Left renal cortex interstitium (tissue), 4 donors: ENCODE measurements around the gene CEACAM21. TPM values are rescaled to one million over a fixed set of nuclear protein-coding genes. Genes with fewer than 3 reads are reported as not detected.
"Not testable (repeated sequence)": the region's sequence is repeated elsewhere in the genome, so short reads cannot be mapped to it uniquely, and the experiment has no call there.

Experiments
- DNase-seq, 4 donors: peaks; one replicate each; pipeline ENCODE4 v3.0.0-alpha.2; 2013; ENCODE audit warnings: low read depth in 4 of 4, low spot score in 2 of 4, missing footprints in 1 of 4
- polyA plus RNA-seq, 4 donors: library from polyadenylated mRNA; unstranded; fragments of 120-200 nt; gene quantifications; one replicate each; pipeline ENCODE4 v1.2.1, GENCODE V29; 2013; ENCODE audit not compliant: insufficient read length in 4 of 4

CEACAM21 gene
- polyA plus RNA-seq, 4 donors, result 1.1 to 2.1 (median 1.4) TPM

DNA sequence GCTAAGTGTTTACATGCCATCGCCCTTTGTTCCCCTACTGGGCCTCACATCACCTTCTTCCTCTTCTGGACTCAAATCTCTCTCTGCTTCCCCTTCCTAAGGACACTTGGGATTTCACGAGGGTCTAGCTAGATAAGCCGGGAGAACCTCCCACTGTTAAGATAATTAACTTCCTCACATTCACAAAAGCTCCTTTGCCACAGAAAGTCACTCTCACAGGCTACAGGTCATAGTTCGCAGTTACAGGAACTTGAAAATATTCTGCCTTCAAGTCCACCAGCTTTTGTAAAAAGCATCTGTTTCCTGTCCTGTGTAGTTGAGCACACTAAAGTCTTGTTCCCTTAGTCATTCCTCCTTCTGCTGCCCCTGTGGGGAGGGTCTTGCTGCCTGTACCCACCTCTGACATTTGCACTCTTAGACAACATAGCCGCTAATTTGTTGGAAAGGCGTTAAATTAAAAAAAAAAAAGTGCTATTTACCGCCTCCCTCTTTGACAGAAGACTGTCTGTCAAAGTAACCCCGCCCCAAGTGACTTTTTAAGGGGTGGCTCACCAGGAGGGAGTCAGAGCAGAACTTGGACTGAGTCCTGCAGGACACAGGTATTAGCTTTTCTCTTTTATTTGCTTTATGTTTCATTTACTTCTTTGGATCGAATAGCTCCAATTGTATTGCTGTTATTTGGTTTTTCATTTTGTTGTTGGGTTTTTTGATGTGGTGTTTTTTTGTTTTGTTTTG lies 26.8 kb upstream of the CEACAM21 start:
- DNase-seq, result no peak

DNA sequence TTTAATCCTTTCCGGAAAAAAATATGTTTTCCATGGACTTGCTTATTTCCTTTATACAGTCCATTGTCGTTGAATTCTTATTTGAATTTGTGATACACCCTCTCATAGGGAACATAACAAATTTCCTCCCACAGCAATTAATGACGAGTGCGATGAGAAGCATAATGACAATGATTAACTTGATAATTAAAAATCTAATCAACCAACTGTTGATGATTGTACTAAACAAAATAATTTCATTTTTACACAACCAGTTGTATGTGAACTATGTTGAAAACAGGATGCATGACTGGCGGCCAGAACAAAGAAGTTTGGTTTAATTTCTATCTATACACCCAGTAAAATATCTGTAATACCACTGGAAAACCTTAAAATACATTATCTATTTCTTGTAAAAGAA lies 26.1 kb upstream of the CEACAM21 start:
- no peak for DNase-seq

DNA sequence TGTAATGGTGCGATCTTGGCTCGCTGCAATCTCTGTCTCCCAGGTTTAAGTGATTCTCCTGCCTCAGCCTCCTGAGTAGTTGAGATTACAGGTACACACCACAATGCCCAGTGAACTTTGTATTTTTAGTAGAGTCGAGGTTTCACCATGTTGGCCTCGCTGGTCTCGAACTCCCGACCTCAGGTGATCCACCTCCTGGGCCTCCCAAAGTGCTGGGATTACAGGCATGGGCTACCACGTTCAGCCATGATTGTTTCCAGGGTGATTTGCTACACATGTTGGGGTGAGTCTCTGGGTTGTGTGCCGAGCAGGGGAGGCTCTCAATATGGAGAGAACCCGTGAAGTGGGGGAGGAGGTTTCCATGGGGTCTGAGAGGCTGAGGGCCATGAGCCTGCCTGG lies 24.8 kb upstream of the CEACAM21 start:
- DNase-seq, result no peak

DNA sequence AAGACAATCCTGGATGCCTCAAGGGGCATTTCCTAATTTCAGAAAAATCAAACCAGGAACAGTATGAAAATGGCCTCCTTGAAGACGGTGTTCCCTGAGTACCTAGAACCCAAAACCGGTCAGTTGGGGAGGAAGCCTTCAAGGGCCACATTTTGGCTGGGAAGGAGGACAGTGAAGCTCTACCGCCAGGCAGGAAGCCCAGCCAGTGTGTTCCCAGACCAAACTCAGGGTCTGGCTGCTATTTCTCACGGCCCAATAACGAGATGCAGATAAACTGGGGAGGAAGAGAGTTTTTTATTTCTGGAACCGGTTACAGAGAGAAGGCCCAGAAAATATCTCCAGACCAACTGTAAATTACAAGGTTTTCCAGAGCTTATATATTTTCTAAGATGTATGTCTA lies 24.3 kb upstream of the CEACAM21 start:
- no peak for DNase-seq

DNA sequence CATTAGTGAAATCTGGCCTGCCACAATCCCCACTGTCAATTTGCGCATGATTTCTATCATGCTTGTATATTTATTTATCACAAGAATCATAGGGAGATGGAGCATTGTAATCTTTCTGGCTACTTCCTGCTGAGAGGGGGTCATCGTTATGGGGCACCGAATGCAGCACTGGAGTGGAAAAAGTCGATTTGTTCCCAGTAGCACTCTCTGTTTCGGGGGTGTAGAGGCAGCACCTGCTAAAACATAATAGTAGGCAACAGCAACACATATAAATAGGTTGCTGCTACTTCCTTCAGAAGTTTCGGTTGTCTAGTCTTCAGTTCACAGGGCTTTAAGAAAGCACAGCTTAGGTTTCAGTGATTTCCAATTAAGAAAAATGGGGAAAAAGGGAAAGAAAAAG lies 23.4 kb upstream of the CEACAM21 start:
- DNase-seq, result no peak

DNA sequence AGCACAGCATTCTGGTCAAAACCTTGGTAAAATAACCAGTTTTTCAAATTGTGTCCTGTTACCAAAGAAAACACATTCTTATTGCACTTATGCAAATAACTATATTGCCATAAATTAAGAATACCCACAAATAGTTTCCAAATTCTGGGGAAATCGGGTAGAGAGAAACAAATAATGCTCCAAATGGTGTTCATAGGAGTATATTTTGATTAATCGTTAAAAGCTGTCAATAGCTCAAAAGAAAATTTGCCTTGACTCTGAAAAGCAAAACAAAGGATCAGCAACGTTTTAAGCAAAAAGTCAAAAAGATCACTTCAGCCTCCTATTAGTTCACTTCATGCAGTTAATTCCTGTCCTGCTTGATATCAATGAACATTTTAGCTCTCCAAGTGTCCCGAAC lies 22.2 kb upstream of the CEACAM21 start:
- DNase-seq, result no peak

DNA sequence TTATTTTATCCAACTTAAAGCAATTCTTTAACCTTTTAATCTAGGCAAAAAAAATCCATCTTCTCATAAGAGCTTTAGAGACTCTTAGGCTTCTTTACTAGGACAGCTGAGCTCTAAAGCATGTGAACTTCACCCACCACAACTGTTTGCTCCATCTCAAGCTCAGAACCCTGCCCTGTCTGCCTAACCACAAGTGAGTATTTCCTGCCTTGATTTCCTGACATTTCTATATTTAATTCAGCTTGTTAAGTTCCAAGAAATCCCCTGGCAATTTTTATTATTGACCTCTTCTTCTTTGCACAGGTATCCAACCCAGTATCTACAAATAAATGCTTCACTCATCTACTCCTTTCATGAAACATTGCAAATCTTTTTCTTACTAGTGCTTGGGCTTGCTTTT lies 21.1 kb upstream of the CEACAM21 start:
- DNase-seq, result no peak

DNA sequence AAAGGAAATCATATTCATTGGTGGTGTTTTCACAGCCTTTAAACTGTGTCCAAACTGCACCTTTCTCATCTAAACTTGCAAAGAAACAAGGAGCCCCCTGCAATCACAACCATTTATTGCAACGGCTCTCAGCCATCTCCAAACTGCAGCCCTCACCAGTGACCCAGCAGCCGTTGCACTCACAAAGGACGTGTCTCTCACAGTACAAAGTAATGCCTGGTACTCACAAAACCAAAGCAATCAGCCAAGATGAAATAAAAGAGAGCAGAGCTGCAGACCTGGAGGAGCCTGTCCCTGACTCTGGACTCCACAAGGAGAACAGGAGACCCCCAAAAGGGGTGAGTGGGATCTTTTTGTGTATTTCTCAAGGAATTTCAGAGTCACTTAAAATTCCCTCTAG lies 20.2 kb upstream of the CEACAM21 start:
- no peak for DNase-seq

DNA sequence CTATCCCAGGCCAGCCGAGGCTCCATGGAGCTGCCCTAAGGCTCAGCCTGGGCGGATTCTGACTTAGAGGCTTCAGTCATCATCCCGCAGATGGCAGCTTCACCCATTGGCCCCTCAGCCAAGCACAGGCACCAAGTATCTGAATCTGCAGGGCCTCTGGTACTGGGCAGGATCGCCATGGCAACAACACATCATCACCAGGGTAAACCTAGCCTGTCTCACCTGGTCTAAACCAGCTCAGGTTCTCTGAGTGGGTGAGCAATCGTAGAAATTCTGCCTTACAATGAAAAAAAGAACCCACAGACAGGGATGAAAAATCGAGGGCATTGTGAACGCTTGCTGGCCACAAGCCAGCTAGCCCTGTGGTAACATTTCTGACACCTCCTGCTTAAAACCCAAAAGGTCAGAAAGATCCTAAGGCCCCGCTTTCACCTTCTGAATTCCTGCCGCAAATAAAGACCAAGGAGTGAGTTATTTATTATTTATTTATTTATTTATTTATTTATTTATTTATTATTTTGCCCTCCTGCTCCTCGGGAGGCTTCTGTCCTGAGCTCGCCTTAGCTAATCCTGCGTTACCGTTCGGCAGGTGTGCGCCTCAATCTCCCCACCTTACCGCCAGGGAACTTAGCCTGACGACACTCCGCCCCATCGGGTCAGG lies 12.0 kb upstream of the CEACAM21 start:
- no peak for DNase-seq

DNA sequence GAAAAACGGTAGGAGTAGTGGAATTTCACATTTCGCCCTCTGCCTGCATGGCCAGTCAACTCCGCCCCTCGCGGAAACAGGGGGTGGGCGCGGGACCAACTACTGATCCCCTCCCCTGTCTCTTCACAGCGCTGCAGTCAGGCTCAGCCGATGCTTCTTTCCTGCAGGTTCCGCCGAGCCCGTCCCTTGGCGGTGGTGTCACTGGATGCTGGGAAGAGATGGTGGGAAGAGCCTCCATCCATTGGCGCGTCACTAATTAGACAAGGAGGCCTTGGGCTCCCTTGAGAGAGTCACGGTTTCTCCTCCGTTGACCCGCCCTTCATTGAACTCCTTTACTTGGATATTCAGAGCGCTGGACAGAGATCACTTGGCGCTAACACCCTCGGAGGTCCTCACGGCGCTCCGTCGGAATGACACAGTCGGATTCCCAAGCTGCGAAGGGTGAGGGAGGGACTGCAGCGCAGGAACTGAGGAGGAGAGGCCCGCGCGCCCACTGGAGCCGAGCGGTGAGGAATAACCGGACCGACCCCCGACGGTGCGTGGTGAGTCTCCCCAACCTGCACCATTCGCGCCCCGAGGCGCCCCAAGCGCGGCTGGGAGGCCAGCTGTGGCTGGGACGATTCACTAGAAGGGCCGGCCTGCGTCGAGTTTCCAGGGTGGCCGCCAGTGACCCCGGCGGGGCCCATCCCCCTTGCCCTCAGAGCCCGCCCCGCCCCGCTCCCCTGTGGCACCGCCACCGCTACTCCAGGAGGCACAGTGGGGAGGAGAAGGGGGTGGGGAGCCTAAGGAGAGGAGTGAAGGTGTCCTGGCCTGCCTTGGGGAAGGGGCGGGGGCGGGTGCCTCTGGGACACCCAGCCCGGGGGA lies 11.2 kb upstream of the CEACAM21 start:
- no peak for DNase-seq

DNA sequence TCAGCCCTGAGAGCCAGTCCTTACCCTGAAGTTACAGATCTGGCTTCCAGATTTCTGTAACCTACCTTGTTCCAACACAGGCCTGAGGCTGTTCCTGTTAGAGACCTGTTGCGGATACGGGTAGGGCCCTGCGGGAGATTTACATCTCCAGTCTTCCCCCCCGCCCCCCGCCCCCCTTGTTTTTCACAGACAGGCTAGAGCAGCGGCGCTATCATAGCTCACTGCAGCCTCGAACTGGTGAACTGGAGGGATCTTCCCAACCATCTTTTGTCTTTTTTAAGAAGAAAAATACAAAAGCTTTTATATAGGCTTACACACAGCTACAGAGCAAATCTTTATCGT lies 10.6 kb upstream of the CEACAM21 start:
- DNase-seq, result no peak

DNA sequence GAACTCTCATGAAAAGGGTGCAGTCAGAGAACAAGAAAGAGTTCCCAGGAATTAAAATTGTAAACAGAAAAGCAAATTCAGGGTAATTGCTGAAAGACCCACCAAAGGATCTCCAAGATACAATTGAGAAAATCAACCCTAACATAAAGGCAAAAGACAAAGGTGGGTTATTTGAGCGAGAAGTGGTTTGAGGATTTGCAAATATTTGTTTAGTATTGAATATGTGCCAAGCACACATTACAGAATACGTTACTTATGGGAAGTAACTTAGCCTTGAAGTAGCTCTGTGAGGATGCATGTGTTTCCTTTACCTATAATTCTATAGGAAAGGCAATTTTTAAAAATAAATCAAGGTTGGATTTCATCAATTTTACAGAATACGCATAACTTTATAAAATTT lies 10.0 kb upstream of the CEACAM21 start:
- DNase-seq, result no peak

DNA sequence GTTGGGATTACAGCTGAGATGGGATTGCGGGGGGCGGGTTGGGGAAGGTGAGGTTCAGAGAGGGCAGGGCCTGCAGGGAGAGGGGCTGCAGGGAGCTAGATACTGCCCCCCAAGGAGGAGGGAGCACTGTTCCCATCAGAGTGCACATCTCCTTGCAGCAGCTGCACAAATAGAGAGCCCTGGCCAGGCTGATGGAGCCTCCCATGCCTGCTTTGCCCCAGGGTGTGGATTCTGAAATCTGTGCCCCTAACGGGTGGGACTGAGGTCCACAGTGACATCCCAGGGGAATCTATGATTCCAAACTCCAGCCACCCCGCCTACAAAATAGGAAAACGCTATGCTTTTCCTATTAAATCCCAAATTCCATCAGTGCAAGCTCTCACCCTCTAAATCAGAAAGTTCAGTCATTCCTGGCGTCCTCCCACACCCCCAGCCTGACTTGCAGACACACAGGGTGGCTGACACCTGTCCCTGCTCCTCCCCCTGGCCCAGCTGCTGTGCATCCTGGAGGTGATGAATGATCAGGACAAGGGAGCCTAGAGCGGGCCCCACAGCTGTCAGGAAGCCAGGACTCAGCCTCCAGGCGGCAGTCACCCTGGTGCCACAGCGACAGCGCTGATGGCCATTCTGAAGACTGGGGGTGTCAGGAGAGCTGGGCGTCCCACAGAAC lies 6.3 kb upstream of the CEACAM21 start:
- no peak for DNase-seq

DNA sequence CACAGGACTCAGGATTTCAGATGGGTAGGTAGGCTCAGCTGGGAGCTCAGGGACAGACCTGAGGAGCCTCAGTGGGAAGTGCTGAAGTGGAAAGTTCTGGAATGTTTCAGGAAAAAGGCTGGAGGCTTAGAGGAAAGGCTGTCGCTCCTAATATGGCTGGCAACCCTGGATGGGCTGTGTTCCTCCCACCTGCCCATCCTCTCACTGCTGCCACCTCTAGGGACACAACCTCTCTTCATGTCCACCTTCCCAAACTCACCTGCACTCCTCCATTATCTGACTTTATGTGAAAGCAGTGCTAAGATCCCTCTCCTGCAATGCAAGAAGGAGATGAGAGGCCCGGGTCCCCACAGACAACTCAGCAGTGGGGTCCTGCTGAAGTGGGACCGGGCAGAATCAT lies 5.8 kb upstream of the CEACAM21 start:
- no peak for DNase-seq

DNA sequence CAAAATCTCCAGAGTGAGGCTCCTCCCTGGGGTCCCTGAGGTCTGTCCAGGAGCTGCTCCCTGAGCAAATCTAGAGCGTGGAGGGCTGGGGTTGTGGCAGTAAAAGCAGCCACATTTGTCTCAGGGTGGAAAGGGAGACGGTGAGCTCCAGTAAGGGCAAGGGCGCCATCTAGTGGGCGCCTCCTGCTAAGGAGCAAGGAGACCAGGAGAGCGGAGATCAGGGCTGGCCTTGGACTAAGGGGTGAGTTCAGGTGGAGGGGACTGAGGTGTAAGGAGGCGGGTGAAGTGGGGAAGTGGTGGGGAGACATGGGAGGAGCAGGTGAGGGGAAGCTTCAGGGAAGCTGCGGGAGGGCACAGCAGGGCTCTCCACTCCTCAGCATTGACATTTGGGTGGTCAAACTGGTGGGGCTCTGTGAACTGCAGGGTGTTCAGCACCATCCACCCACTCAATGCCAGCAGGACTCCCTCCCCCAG lies 5.3 kb upstream of the CEACAM21 start:
- peak in 2 of 4 donors; percentile 39 to 60 for DNase-seq

DNA sequence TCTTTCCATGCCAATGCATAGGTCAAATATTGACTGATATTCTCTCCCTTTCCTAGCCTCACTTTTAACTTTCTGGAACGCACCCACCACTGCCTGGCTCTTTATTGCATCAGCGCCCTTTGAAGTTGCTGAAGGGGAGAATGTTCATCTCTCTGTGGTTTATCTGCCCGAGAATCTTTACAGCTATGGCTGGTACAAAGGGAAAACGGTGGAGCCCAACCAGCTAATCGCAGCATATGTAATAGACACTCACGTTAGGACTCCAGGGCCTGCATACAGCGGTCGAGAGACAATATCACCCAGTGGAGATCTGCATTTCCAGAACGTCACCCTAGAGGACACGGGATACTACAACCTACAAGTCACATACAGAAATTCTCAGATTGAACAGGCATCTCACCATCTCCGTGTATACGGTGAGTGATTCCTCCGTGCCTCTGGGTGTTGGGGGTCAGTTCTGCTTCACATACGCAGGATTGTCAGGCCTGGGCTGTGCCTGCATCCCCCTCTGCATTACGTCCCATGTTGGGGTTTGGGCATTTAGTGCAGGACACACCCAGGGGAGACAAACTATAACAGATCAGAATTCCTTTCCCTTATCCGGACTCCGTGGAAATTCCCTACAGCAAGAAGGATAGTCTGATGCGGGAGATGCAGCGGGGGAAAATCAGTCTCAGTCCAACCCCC lies 1.3 kb downstream of the CEACAM21 start:
- DNase-seq, result no peak

DNA sequence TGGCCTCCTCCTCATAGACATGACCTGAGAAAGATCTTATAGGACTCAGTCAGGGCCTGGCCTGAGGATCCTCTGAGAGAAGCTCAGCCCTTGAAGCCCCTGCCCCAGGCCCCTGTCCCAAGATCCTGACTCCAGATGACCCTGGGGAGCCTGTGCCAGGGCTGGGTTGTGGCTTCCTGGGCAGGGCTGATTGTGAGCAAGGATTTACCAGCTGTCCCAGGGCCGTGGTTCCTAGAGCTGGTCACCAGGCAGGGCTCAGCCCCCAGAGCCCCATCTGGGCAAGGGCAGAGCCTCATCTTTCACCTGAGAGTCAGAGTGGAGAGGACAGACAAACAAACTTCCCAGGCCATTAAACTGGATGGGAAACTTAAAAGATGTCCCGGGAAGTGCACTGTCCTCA lies 1.9 kb downstream of the CEACAM21 start:
- DNase-seq, result no peak

DNA sequence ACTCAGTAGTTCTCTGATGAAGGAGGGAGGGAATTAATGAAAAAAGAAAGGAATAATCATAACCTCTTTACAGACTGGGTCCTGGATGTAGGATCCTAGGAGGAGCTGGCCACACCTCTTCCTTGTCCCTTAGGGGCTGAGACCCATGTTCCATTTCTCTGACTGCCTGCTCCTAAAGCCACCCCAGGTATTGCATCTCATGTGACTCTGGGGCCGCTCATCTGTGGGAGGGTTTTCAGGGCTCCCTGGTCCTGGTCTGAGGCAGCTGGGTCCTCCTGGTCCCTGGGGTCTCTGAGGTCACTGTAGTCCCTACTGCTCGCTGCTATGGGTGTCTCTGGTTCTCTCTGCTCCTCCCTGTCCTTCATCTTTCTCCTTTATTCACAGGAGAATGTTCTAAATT lies 2.9 kb downstream of the CEACAM21 start:
- no peak for DNase-seq

DNA sequence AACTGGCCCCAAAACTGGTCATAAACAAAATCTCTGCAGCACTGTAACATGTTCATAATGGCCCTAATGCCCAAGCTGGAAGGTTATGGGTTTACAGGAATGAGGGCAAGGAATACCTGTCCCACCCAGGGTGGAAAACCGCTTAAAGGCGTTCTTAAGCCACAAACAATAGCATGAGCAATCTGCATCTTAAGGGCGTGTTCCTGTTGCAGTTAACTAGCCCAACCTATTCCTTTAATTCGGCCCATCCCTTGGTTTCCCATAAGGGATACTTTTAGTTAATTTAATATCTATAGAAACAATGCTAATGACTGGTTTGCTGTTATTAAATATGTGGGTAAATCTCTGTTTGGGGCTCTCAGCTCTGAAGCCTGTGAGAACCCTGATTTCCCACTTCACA lies 5.1 kb downstream of the CEACAM21 start:
- not testable (repeated sequence) for DNase-seq

DNA sequence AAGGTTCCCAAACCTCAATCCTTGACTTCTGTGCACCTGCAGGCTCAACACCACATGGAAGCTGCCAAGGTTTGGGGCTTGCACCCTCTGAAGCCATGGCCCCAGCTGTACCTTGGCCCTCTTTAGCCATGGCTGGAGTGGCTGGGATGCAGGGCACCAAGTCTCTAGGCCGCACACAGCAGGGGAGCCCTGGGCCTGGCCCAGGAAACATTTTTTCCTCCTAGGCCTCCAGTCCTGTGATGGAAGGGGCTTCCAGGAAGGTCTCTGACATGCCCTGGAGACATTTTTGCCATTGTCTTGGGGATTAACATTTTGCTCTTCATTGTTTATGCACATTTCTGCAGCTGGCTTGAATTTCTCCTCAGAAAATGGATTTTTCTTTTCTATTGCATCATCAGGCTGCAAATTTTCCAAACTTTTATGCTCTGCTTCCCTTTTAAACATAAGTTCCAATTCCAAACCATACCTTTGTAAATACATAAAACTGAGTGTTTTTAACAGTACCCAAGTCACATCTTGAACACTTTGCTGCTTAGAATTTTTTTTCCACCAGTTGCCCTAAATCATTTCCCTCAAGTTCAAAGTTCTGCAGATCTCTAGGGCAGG lies 6.7 kb downstream of the CEACAM21 start:
- not testable (repeated sequence) for DNase-seq
